ENCODE measurements around the gene CDK17. TPM values are rescaled to one million over a fixed set of nuclear protein-coding genes. Genes with fewer than 3 reads are reported as not detected.
"Not testable (repeated sequence)": the region's sequence is repeated elsewhere in the genome, so short reads cannot be mapped to it uniquely, and the experiment has no call there.

The CDK17 gene
- total and polyA plus RNA-seq, 2 donors from 2014 or later: 6.6 to 35.7 TPM

DNA sequence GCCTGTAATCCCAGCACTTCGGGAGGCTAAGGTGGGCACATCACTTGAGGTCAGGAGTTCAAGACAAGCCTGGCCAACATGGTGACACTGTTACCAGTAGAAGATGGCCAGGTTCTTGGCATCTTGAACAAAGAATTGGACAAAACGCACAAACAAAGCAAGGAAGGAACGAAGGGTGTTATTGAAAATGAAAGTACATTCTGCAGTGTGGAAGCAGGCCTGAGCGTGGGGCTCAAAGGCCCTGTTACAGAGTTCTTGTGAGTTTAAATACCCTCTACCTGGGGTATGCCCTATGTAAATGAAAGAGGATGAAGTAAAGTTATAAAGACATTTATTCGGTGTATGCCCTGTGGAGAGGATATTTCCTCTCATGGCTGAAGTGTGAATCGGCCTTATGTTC is 20.8 kb upstream of the CDK17 start:
- Histone ChIP-seq H3K9me3 (ENCODE audit: control insufficient read depth in 2 of 3, insufficient read depth in 1 of 3, low read length in 3 of 3) (no peaks in the 10 kb centered on the region), H3K4me1 (ENCODE audit: control insufficient read depth in 2 of 3, insufficient read depth in 2 of 3, low read depth in 1 of 3, low read length in 3 of 3) (no peaks in the 10 kb centered on the region), H3K27ac (ENCODE audit: low read depth in 2 of 2, low read length in 2 of 2) (no peak overlapping the region), H3K36me3 (ENCODE audit: control insufficient read depth in 2 of 3, insufficient read depth in 3 of 3, low read length in 3 of 3) (no peaks in the 10 kb centered on the region), H3K4me3 (ENCODE audit: low read length in 3 of 3) (no peak overlapping the region), H3K27me3 (ENCODE audit: control insufficient read depth, insufficient read depth, low read length) (no peaks in the 10 kb centered on the region), H3K9ac (ENCODE audit: low read length in 3 of 3) (no peak overlapping the region)
- intact Hi-C loops (cut with DNase I): no loop called here
- DNase-seq (no peak), FAIRE-seq (no peak)
- no peak for TF ChIP-seq CTCF (IDR thresholded peaks at IDR 0.05; ENCODE audit: borderline replicate concordance, extremely low read depth, insufficient read depth)

GRCh38 chr12:96420277-96420835 is 20.1 kb upstream of the CDK17 start:
- no peak for FAIRE-seq
- no peak overlapping the region for H3K4me3 ChIP-seq (ENCODE audit: low read length in 3 of 3)

GRCh38 chr12:96419576-96420276 is 19.5 kb upstream of the CDK17 start:
- DNase-seq (no peak), FAIRE-seq (no peak)
- Histone ChIP-seq H3K4me3 (ENCODE audit: low read length in 3 of 3) (no peak overlapping the region), H3K27ac (ENCODE audit: low read depth in 2 of 2, low read length in 2 of 2) (no peak overlapping the region), H3K9me3 (ENCODE audit: control insufficient read depth in 2 of 3, insufficient read depth in 1 of 3, low read length in 3 of 3) (no peaks in the 10 kb centered on the region), H3K27me3 (ENCODE audit: control insufficient read depth, insufficient read depth, low read length) (no peaks in the 10 kb centered on the region), H3K9ac (ENCODE audit: low read length in 3 of 3) (no peak overlapping the region), H3K36me3 (ENCODE audit: control insufficient read depth in 2 of 3, insufficient read depth in 3 of 3, low read length in 3 of 3) (no peaks in the 10 kb centered on the region), H3K4me1 (ENCODE audit: control insufficient read depth in 2 of 3, insufficient read depth in 2 of 3, low read depth in 1 of 3, low read length in 3 of 3) (no peaks in the 10 kb centered on the region)
- no peak for TF ChIP-seq CTCF (IDR thresholded peaks at IDR 0.05; ENCODE audit: borderline replicate concordance, extremely low read depth, insufficient read depth)
- intact Hi-C loops (cut with DNase I): no loop called here

More at GRCh38 chr12:96420277-96420835, 20.1 kb upstream of the CDK17 start:
- no peak for DNase-seq
- Histone ChIP-seq H3K4me1 (ENCODE audit: control insufficient read depth in 2 of 3, insufficient read depth in 2 of 3, low read depth in 1 of 3, low read length in 3 of 3) (no peaks in the 10 kb centered on the region), H3K27ac (ENCODE audit: low read depth in 2 of 2, low read length in 2 of 2) (no peak overlapping the region), H3K27me3 (ENCODE audit: control insufficient read depth, insufficient read depth, low read length) (no peaks in the 10 kb centered on the region), H3K9ac (ENCODE audit: low read length in 3 of 3) (no peak overlapping the region), H3K9me3 (ENCODE audit: control insufficient read depth in 2 of 3, insufficient read depth in 1 of 3, low read length in 3 of 3) (no peaks in the 10 kb centered on the region), H3K36me3 (ENCODE audit: control insufficient read depth in 2 of 3, insufficient read depth in 3 of 3, low read length in 3 of 3) (no peaks in the 10 kb centered on the region)
- intact Hi-C loops (cut with DNase I): no loop called here
- TF ChIP-seq CTCF (IDR thresholded peaks at IDR 0.05; ENCODE audit: borderline replicate concordance, extremely low read depth, insufficient read depth): no peak

- H3K36me3 ChIP-seq (ENCODE audit: control insufficient read depth in 2 of 3, insufficient read depth in 3 of 3, low read length in 3 of 3); H3K27me3 ChIP-seq (ENCODE audit: control insufficient read depth, insufficient read depth, low read length); H3K9ac ChIP-seq (ENCODE audit: low read length in 3 of 3); FAIRE-seq; H3K4me3 ChIP-seq (ENCODE audit: low read length in 3 of 3); H3K4me1 ChIP-seq (ENCODE audit: control insufficient read depth in 2 of 3, insufficient read depth in 2 of 3, low read depth in 1 of 3, low read length in 3 of 3); H3K9me3 ChIP-seq (ENCODE audit: control insufficient read depth in 2 of 3, insufficient read depth in 1 of 3, low read length in 3 of 3); DNase-seq; H3K27ac ChIP-seq (ENCODE audit: low read depth in 2 of 2, low read length in 2 of 2); intact Hi-C loops (cut with DNase I): not testable (repeated sequence)
Measured at GRCh38 chr12:96417688-96418087, 17.4 kb upstream of the CDK17 start.
